ENCODE results near the gene GLA.

- TF ChIP-seq POLR2AphosphoS5 (IDR thresholded peaks at IDR 0.05; ENCODE audit: insufficient read depth, low read depth, low read length) (no peak), CTCF (IDR thresholded peaks at IDR 0.05; ENCODE audit: extremely low read depth in 1 of 2, insufficient read depth in 1 of 2, low read depth in 1 of 2, low read length in 2 of 2) (no peak), MAX (IDR thresholded peaks at IDR 0.05; ENCODE audit: insufficient read depth, insufficient read length) (no peak), JUN (IDR thresholded peaks at IDR 0.05; ENCODE audit: borderline replicate concordance, insufficient read depth, insufficient read length, low read depth) (no peak), POLR2A (IDR thresholded peaks at IDR 0.05; ENCODE audit: low read depth, low read length) (no peak)
Observed at GRCh38 chrX:101430457-101431078, 22.8 kb upstream of the GLA start.
